ENCODE measurements around the gene MCRIP2. TPM values are rescaled to one million over a fixed set of nuclear protein-coding genes. Genes with fewer than 3 reads are reported as not detected.

The MCRIP2 gene
- polyA plus RNA-seq, 12 donors: 6.6 to 35.0 (median 9.4) TPM; not detected in 1

DNA sequence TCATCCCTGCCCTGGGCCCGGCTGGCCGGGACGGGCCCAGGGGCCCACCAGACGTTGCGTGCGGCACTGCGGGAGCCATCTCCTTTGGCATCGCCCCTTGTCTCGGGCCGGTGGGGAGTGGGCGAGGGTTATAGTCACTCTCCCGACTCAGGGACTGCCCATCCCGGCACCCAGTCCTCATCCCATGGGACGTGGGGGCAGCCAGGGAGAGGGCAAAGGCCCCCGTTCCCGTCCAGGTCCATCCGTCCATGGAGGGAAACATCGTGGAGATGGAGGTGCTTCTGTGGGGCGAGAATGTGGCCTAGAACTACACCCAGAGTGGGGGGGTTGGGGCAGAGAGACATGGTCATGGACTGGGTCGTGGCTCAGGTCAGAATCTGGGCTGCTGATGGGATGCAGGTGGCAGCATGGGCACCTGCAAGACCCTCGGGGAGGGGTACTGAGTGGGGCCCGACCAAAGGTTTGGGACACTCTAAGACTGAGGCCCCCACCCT is 5.1 kb downstream of the MCRIP2 start:
- no peak for DNase-seq

DNA sequence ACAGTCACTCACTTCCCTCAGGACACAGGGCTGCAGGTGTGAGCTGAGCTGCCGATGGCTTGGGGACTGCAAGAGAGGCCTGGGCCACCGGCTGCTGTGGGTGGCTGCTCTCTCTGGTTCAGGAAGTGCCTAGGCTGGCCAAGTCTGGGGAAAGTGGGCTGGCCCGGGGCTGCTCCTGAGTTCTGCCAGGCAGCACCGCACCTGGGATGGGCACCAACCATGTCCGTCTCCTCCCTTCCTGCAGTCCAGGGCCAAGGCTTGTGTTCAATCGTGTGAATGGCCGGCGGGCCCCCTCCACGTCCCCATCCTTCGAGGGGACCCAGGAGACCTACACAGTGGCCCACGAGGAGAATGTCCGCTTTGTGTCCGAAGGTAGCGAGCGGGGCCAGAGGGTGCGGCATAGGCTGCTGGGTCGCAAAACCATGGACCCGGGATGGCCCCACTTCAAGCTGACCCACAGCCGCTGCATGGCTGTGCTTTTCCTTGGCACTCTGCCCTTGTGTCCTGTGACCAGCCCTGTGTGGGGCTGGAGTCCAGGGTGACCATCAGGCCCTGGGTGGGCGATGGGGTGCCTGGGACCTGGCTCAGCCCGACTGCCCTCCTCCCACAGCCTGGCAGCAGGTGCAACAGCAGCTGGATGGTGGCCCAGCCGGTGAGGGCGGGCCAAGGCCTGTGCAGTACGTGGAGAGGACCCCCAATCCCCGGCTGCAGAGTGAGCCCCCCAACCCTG is 5.7 kb downstream of the MCRIP2 start:
- no peak for DNase-seq

GRCh38 chr16:648071-648780 is 6.6 kb downstream of the MCRIP2 start:
- no peak for DNase-seq

- DNase-seq: peak; percentile 91
Observed at GRCh38 chr16:648781-649589, 7.4 kb downstream of the MCRIP2 start, which contains the start of gene WDR90. Gene WDR90 (plus strand): TSS chr16:649365. CDS start chr16:649417, 52 bp downstream.

GRCh38 chr16:649631-650030 is 8.0 kb downstream of the MCRIP2 start:
- DNase-seq: no peak

GRCh38 chr16:651844-652243 is 10.2 kb downstream of the MCRIP2 start:
- DNase-seq: no peak

DNA sequence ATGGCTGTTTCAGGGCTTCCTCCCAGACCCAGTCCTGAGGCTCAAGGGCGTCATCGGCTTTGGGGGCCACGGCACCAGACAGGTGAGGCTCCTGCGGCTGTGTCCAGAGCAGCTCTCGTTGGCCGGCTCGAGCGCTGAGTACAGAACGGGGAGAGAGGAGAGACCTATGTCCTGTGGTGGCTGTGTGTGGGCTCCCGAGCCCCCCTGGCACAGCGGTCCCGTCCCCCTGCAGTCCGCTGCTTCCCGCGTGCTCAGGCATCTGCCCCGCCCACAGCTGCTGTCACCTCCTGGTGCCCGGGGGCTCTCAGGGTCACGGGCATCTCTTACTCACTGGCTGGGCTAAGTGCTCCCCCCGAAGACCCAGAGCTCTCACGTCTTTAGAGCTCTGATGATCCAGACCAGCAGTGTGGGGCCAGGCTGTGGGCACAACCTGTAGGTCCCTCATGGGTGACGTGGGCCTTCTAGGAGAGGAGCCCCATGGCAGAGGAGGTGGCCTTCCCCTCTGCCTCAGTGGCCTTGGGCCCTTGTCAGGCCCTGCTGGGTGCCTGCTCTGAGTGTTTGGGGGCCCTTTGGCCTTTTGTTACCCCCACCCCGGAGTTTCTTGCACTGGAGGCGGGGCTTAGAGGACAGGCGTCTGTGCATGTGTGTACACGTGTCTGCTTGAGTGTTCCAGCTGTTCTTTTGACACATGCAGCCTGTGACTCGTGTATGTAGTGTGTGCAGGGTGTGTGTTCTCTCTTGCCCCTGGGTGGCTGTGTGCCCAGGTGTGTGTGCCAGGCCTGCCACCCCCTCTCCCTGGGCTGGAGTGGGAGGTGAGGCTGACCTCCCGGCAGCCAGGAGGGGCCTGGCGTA is 11.1 kb downstream of the MCRIP2 start:
- no peak for DNase-seq

DNA sequence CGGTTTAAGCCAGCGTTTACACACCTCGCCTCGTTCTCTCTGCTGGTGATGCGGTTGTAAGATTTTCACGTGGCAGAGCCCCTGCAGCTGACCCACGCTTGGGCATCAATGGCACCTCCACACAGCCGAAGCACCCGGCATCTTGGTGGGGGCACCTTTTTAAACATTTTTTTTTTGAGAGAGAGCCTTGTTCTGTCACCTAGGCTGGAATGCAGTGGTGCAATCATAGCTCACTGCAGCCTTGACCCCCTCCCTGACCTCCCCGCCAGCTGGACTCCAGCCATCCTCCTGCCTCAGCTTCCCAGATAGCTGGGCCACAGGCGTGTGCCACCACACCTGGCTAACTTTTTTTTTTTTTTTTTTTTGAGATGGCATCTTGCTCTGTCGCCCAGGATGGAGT is 12.4 kb downstream of the MCRIP2 start:
- no peak for DNase-seq

GRCh38 chr16:657487-657886 is 15.9 kb downstream of the MCRIP2 start:
- no peak for DNase-seq

DNA sequence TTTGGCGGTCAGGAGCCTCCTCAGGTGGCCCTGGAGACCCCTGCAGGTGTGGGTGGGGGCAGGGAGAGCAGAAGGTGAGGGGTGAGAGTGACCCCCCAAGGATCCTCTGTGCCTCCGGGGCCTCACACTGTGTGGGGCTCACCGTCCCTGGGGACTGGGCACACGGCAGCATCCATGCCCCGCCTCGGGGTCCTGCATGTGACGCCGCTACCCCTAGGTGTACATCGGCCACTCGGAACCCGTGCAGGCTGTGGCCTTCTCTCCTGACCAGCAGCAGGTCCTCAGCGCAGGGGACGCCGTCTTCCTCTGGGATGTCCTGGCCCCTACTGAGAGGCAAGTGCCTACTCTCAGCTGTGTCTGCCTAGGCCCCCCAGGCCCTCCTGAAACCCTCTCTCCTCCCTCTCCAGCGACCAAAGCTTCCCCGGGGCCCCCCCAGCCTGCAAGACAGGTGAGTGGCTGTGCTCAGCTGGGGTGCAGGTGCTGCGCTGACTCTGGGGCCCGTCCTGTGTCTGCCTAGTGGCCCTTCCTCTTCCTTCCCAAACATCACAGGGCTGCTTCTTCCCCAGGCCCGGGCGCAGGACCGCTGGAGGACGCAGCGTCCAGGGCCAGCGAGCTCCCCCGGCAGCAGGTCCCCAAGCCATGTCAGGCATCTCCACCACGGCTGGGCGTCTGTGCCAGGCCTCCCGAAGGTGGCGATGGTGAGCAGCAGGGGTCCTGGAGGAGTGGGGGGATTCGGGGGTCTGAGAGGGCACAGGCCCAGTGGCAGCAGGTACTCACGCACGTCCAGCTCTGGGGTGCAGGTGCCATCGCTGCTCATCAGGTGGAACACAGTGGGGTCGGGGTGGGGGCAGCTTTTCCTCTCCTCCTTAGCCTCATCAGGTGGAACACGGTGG is 17.3 kb downstream of the MCRIP2 start:
- no peak for DNase-seq

DNA sequence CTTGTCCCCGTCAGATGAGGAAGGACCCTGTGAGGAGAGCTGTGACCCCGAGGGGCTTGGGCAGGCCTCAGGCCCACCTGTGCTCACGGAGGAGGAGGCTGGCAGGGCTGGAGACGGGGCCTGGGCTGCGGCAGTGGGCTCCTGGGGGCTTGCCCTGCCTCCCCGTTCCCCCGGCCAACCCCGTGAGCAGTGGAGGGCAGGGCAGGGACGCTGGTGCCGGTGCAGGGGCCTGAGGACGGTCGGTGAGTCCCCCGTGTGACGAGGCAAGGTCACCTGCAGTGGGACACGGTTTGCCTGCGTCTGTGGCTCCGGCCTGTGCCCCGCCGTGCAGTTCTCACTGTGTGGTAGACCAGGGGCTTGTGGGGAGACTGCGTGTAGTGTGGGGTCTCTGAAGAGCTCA is 18.0 kb downstream of the MCRIP2 start:
- no peak for DNase-seq

GRCh38 chr16:660132-660458 is 18.5 kb downstream of the MCRIP2 start:
- DNase-seq: no peak

DNA sequence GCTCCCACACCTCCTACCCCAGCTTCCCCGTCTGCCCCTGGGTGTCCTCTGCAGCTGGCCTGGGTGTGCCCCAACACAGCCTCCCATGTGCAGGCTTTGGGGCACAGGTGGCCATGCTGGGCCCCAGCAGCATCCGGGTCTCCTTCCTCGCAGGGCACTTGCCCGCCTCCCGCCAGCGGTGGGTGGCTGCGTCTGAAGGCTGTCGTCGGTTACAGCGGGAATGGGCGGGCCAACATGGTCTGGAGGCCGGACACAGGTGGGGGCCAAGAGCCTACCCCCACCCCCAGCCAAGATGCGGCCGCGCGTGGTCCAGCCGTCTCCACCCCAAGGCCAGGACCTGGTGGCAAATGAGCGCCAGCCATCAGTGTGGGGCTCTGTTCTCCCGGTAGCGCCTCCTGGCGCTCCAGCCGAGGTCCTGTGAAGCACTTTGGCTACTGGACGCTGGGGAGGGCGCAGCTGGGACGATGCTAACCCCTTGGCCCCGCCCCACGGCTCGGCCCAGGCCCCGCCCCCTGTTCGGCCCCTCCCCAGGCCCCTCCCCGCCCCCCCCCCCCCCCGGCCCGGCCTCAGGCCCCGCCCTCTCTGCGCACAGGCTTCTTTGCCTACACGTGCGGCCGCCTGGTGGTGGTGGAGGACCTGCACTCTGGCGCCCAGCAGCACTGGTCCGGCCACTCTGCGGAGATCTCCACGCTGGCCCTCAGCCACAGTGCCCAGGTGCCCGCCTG is 19.0 kb downstream of the MCRIP2 start:
- DNase-seq: peak; percentile 66

- DNase-seq: no peak
Observed at GRCh38 chr16:661184-661821, 19.7 kb downstream of the MCRIP2 start.

GRCh38 chr16:662095-662494 is 20.5 kb downstream of the MCRIP2 start:
- no peak for DNase-seq

GRCh38 chr16:662597-662996 is 21.0 kb downstream of the MCRIP2 start:
- no peak for DNase-seq

- no peak for DNase-seq
Observed at GRCh38 chr16:666572-666971, 24.9 kb downstream of the MCRIP2 start.

GRCh38 chr16:667113-667779 is 25.6 kb downstream of the MCRIP2 start:
- DNase-seq: no peak
